Mucosa of rectum (tissue), 2 donors: Measurements from ENCODE around the gene TNFRSF18.

Experiments
- H3K27ac ChIP-seq, 2 donors: one replicate each; pipeline ENCODE4 v1.7.0; 2013; ENCODE audit warnings: inconsistent platforms in 2 of 2, low read depth in 2 of 2, low read length in 2 of 2
- H3K27me3 ChIP-seq, 2 donors: one replicate each; pipeline ENCODE4 v1.7.0; 2013; ENCODE audit warnings: low read length in 2 of 2; ENCODE audit not compliant: control insufficient read depth in 2 of 2, insufficient read depth in 2 of 2
- H3K36me3 ChIP-seq, 2 donors: one replicate each; pipeline ENCODE4 v1.7.0; 2013; ENCODE audit warnings: low read length in 2 of 2; ENCODE audit not compliant: control insufficient read depth in 2 of 2, insufficient read depth in 2 of 2
- H3K4me1 ChIP-seq, 2 donors: one replicate each; pipeline ENCODE4 v1.7.0; 2013; ENCODE audit warnings: low read length in 2 of 2, mild to moderate bottlenecking in 1 of 2; ENCODE audit not compliant: control insufficient read depth in 2 of 2, insufficient read depth in 2 of 2
- H3K4me3 ChIP-seq, 2 donors: one replicate each; pipeline ENCODE4 v1.7.0; 2013; ENCODE audit warnings: low read length in 2 of 2
- H3K9ac ChIP-seq, 2 donors: one replicate each; pipeline ENCODE4 v1.7.0; 2013; ENCODE audit warnings: low read length in 2 of 2, low read depth in 1 of 2, mild to moderate bottlenecking in 1 of 2
- H3K9me3 ChIP-seq, 2 donors: one replicate each; pipeline ENCODE4 v1.7.0; 2013; ENCODE audit warnings: low read length in 2 of 2; ENCODE audit not compliant: control insufficient read depth in 2 of 2
- donor health status: healthy.
- donor health status: Normal muscosa, but diverticular disease.

The TNFRSF18 gene

GRCh38 chr1:1228596-1229321 is 22.4 kb upstream of the TNFRSF18 start:
- no peak overlapping the region for H3K9ac ChIP-seq
- H3K27me3 ChIP-seq, result no peaks in the 10 kb centered on the region
- no peak overlapping the region for H3K27ac ChIP-seq
- H3K36me3 ChIP-seq, result peaks cover 22 to 36% of the 10 kb centered on the region in 2 donors
- H3K4me1 ChIP-seq, result peaks cover 21 to 25% of the 10 kb centered on the region in 2 donors
- no peaks in the 10 kb centered on the region for H3K9me3 ChIP-seq
- no peak overlapping the region for H3K4me3 ChIP-seq

- Histone ChIP-seq H3K4me1 (peaks cover 21 to 25% of the 10 kb centered on the region in 2 donors), H3K27me3 (no peaks in the 10 kb centered on the region), H3K9ac (no peak overlapping the region), H3K36me3 (peaks cover 26 to 39% of the 10 kb centered on the region in 2 donors), H3K9me3 (no peaks in the 10 kb centered on the region), H3K27ac (no peak overlapping the region), H3K4me3 (no peak overlapping the region)
Observed at GRCh38 chr1:1228187-1228586, 21.8 kb upstream of the TNFRSF18 start.

GRCh38 chr1:1227386-1227785 is 21.0 kb upstream of the TNFRSF18 start:
- Histone ChIP-seq H3K27me3 (no peaks in the 10 kb centered on the region), H3K9ac (no peak overlapping the region), H3K36me3 (peaks cover 34 to 47% of the 10 kb centered on the region in 2 donors), H3K4me3 (no peak overlapping the region), H3K9me3 (no peaks in the 10 kb centered on the region), H3K4me1 (peaks cover 15 to 17% of the 10 kb centered on the region in 2 donors), H3K27ac (no peak overlapping the region)

- peaks cover 38 to 49% of the 10 kb centered on the region in 2 donors for H3K36me3 ChIP-seq
- peaks cover 14 to 17% of the 10 kb centered on the region in 2 donors for H3K4me1 ChIP-seq
Observed at GRCh38 chr1:1226566-1227362, 20.4 kb upstream of the TNFRSF18 start.

GRCh38 chr1:1225913-1226312 is 19.5 kb upstream of the TNFRSF18 start:
- H3K9ac ChIP-seq, result no peak overlapping the region
- no peaks in the 10 kb centered on the region for H3K9me3 ChIP-seq
- H3K4me1 ChIP-seq, result peaks cover 14 to 15% of the 10 kb centered on the region in 2 donors
- no peak overlapping the region for H3K27ac ChIP-seq
- H3K27me3 ChIP-seq, result no peaks in the 10 kb centered on the region
- H3K36me3 ChIP-seq, result peaks cover 44 to 52% of the 10 kb centered on the region in 2 donors
- H3K4me3 ChIP-seq, result no peak overlapping the region

More at GRCh38 chr1:1226566-1227362, 20.4 kb upstream of the TNFRSF18 start:
- no peaks in the 10 kb centered on the region for H3K27me3 ChIP-seq
- no peak overlapping the region for H3K27ac ChIP-seq
- no peak overlapping the region for H3K9ac ChIP-seq
- no peaks in the 10 kb centered on the region for H3K9me3 ChIP-seq
- H3K4me3 ChIP-seq, result no peak overlapping the region

GRCh38 chr1:1225238-1225845 is 18.9 kb upstream of the TNFRSF18 start:
- Histone ChIP-seq H3K9me3 (no peaks in the 10 kb centered on the region), H3K36me3 (peaks cover 50 to 58% of the 10 kb centered on the region in 2 donors)

GRCh38 chr1:1223891-1224290 is 17.5 kb upstream of the TNFRSF18 start:
- H3K4me1 ChIP-seq, result no peaks in the 10 kb centered on the region
- H3K27me3 ChIP-seq, result no peaks in the 10 kb centered on the region
- H3K36me3 ChIP-seq, result peaks cover 56 to 63% of the 10 kb centered on the region in 2 donors
- no peak overlapping the region for H3K4me3 ChIP-seq
- H3K27ac ChIP-seq, result no peak overlapping the region
- H3K9ac ChIP-seq, result no peak overlapping the region
- no peaks in the 10 kb centered on the region for H3K9me3 ChIP-seq

More at GRCh38 chr1:1225238-1225845, 18.9 kb upstream of the TNFRSF18 start:
- H3K27me3 ChIP-seq, result no peaks in the 10 kb centered on the region
- peaks cover 9 to 11% of the 10 kb centered on the region in 2 donors for H3K4me1 ChIP-seq
- no peak overlapping the region for H3K27ac ChIP-seq
- H3K9ac ChIP-seq, result no peak overlapping the region
- H3K4me3 ChIP-seq, result no peak overlapping the region

- Histone ChIP-seq H3K9me3 (no peaks in the 10 kb centered on the region), H3K27me3 (no peaks in the 10 kb centered on the region), H3K4me3 (no peak overlapping the region), H3K36me3 (peaks cover 56 to 63% of the 10 kb centered on the region in 2 donors), H3K27ac (no peak overlapping the region), H3K9ac (no peak overlapping the region), H3K4me1 (no peaks in the 10 kb centered on the region)
Observed at GRCh38 chr1:1223321-1223720, 16.9 kb upstream of the TNFRSF18 start.

- no peaks in the 10 kb centered on the region for H3K9me3 ChIP-seq
- no peak overlapping the region for H3K27ac ChIP-seq
- no peaks in the 10 kb centered on the region for H3K4me1 ChIP-seq
- no peak overlapping the region for H3K9ac ChIP-seq
- H3K36me3 ChIP-seq, result peaks cover 56 to 62% of the 10 kb centered on the region in 2 donors
- no peaks in the 10 kb centered on the region for H3K27me3 ChIP-seq
- H3K4me3 ChIP-seq, result no peak overlapping the region
Observed at GRCh38 chr1:1222575-1223225, 16.3 kb upstream of the TNFRSF18 start.
